ENCODE data around the gene TBL3. TPM values are rescaled to one million over a fixed set of nuclear protein-coding genes. Genes with fewer than 3 reads are reported as not detected.
A peak's percentile ranks its signal among the peaks of the same experiment; 100 is the strongest.

TBL3 gene
- total and polyA plus RNA-seq, 2 of the 8 experiments (the other 6 are each of a cell fraction or from before 2014, with no cell fraction given) = 65.8 to 137 TPM

GRCh38 chr16:2019921-2020831 is 48.3 kb downstream of the TBL3 start:
- no peak overlapping the region for H3K23ac ChIP-seq (ENCODE audit: insufficient read length)
- no peak overlapping the region for H2BK20ac ChIP-seq (ENCODE audit: low read length)
- H2BK12ac ChIP-seq (ENCODE audit: low read depth, low read length) = no peak overlapping the region
- H2BK15ac ChIP-seq (ENCODE audit: low read length) = no peak overlapping the region
- H3K14ac ChIP-seq (ENCODE audit: insufficient read length) = no peak overlapping the region
- no peak overlapping the region for H3K56ac ChIP-seq (replicated peaks; ENCODE audit: insufficient read length, low read depth, low read length)
- no peak overlapping the region for H2BK120ac ChIP-seq (replicated peaks; ENCODE audit: low read depth, low read length)
- H3K4me2 ChIP-seq (ENCODE audit: insufficient read depth in 1 of 2, low read depth in 2 of 2, low read length in 2 of 2) = peak overlapping the region; percentile 71 to 79
- H2AFZ ChIP-seq (ENCODE audit: low read length) = peak overlapping the region; percentile 6; the same call in 1 of the 2 replicates
- H3K9ac ChIP-seq (replicated peaks in 1 of 4; ENCODE audit: extremely low read depth in 1 of 4, low read depth in 3 of 4, low read length in 3 of 4) = no peak overlapping the region
- peak in 1 of 2 experiments; percentile 74 for DNase-seq (ENCODE audit: low read depth in 1 of 2, low spot score in 2 of 2)
- H3K27ac ChIP-seq (ENCODE audit: low read depth, low read length) = no peak overlapping the region
- no peak overlapping the region for H3K4ac ChIP-seq (replicated peaks; ENCODE audit: insufficient read length, low read depth, low read length)
- no peaks in the 10 kb centered on the region for H3K79me2 ChIP-seq (ENCODE audit: control insufficient read depth in 1 of 2, insufficient read depth in 2 of 2, low read length in 2 of 2)
- peaks cover 0 to 21% (median 8%) of the 10 kb centered on the region in 4 experiments; a peak in 5 of 7 replicates for H3K4me1 ChIP-seq (replicated peaks in 1 of 4; ENCODE audit: control insufficient read depth in 3 of 4, insufficient read depth in 4 of 4, low read length in 3 of 4)
- no peaks in the 10 kb centered on the region for H4K20me1 ChIP-seq (replicated peaks in 1 of 2; ENCODE audit: control insufficient read depth in 1 of 2, insufficient read depth in 2 of 2, low read length in 2 of 2)
- WGBS, 2 experiments (ENCODE audit: extremely low coverage in 1 of 2, insufficient coverage in 1 of 2, insufficient read length in 1 of 2, insufficient replicate concordance in 2 of 2, low coverage in 1 of 2, low lambda C conversion rate in 2 of 2, missing lambda C conversion rate in 1 of 2) = 4% methylated on average over 43 of the region's 96 CpGs; no CpG with 5 or more reads in 1 of the 2 experiments
- peak overlapping the region; percentile 21 to 59 (median 29); a peak in 7 of 8 replicates for H3K4me3 ChIP-seq (ENCODE audit: extremely low read depth in 1 of 4, insufficient read depth in 2 of 4, low read depth in 3 of 4, low read length in 4 of 4)
- H3K36me3 ChIP-seq (ENCODE audit: control insufficient read depth in 2 of 4, insufficient read depth in 4 of 4, low read length in 3 of 4) = peaks cover 0 to 5% (median 0%) of the 10 kb centered on the region in 4 experiments; a peak in 1 of 8 replicates
- ChIA-PET CTCF (ENCODE audit: partially characterized antibody) (interaction anchor here (0.7 to 7.5 kb wide), 15 partner anchors 9 to 132 kb away, joined by 3 to 55 read pairs (median 4); no protein-coding TSS in a partner anchor), POLR2A (ENCODE audit: partially characterized antibody) (interaction anchor here (0.6 to 2.0 kb wide), 10 partner anchors 12 to 135 kb away, joined by 3 to 9 read pairs (median 5); partner anchors contain the start of genes RPS2 and TRAF7)
- H2BK5ac ChIP-seq (ENCODE audit: low read depth, low read length) = no peak overlapping the region
- no peaks in the 10 kb centered on the region for H3K79me1 ChIP-seq (ENCODE audit: low read depth, low read length)
- H3K23me2 ChIP-seq (ENCODE audit: low read depth, low read length) = peaks cover 8% of the 10 kb centered on the region; the same call in 1 of the 2 replicates
- no peak for FAIRE-seq
- H2AK5ac ChIP-seq (ENCODE audit: low read depth, low read length) = no peak overlapping the region
- peak overlapping the region; percentile 46; the same call in 1 of the 2 replicates for H4K8ac ChIP-seq (ENCODE audit: extremely low read depth, insufficient read depth, low read length)
- H3K9me3 ChIP-seq (ENCODE audit: insufficient read depth in 2 of 2, low read depth in 1 of 2, low read length in 1 of 2) = no peaks in the 10 kb centered on the region
- no peak overlapping the region for H4K91ac ChIP-seq (replicated peaks; ENCODE audit: insufficient read length, low read length)
- H3K27me3 ChIP-seq (replicated peaks in 1 of 4; ENCODE audit: control insufficient read depth in 3 of 4, extremely low read depth in 1 of 4, insufficient read depth in 3 of 4, low read length in 3 of 4) = peaks cover 22 to 42% (median 34%) of the 10 kb centered on the region in 4 experiments
- no peak overlapping the region for H4K5ac ChIP-seq (ENCODE audit: insufficient read length, low read depth, low read length)
- H3K18ac ChIP-seq (ENCODE audit: extremely low read depth, low read length) = no peak overlapping the region; the same call in 1 of the 2 replicates
- TF ChIP-seq CTBP2 (IDR thresholded peaks at IDR 0.05; ENCODE audit: borderline replicate concordance, insufficient read depth, insufficient read length, low read length) (no peak), POLR2AphosphoS5 (IDR thresholded peaks at IDR 0.05; ENCODE audit: low read depth, low read length) (no peak), MAX (IDR thresholded peaks at IDR 0.05) (peak; percentile 92), EGR1 (IDR thresholded peaks at IDR 0.05; ENCODE audit: borderline replicate concordance, low read depth, low read length) (0 out of 2 replicates have a peak, but pooled peaks have one; percentile 23), E2F6 (IDR thresholded peaks at IDR 0.05) (peak; percentile 45; the same call in 1 of the 2 replicates), SAP30 (IDR thresholded peaks at IDR 0.05; ENCODE audit: insufficient read depth, insufficient replicate concordance, low read length) (no peak), RBBP5 (IDR thresholded peaks at IDR 0.05; ENCODE audit: borderline replicate concordance, low read depth, low read length) (no peak), EZH2 (IDR thresholded peaks at IDR 0.05; ENCODE audit: low read depth, low read length, severe bottlenecking) (peak; percentile 86), SUZ12 (IDR thresholded peaks at IDR 0.05; ENCODE audit: low read length) (peak; percentile 81)

Data from H1 (cell line).